Measurements from ENCODE around the gene PANK4.

PANK4 gene

GRCh38 chr1:2561898-2562895, 35.8 kb upstream of the PANK4 start:
- in situ Hi-C loops (cut with HindIII; ENCODE audit: low sequenced_read_pairs) = loop anchor here (10.0 kb wide), 2 partner anchors 137 to 863 kb away; no protein-coding TSS in a partner anchor
- DNase-seq (ENCODE audit: low read depth) = no peak
- no peak overlapping the region for H3K4me3 ChIP-seq (ENCODE audit: low read depth, low read length)
- peak; percentile 22 for TF ChIP-seq CTCF (IDR thresholded peaks at IDR 0.05; ENCODE audit: low read depth, low read length, missing control alignments)

- no peak for DNase-seq (ENCODE audit: low read depth)
- TF ChIP-seq CTCF (IDR thresholded peaks at IDR 0.05; ENCODE audit: low read depth, low read length, missing control alignments) = no peak
- in situ Hi-C loops (cut with HindIII; ENCODE audit: low sequenced_read_pairs) = loop anchor here (10.0 kb wide), 2 partner anchors 137 to 863 kb away; no protein-coding TSS in a partner anchor
- H3K4me3 ChIP-seq (ENCODE audit: low read depth, low read length) = no peak overlapping the region
Observed at GRCh38 chr1:2561446-2561845, 35.0 kb upstream of the PANK4 start.

- in situ Hi-C loops (cut with HindIII; ENCODE audit: low sequenced_read_pairs) = loop anchor here (10.0 kb wide), 2 partner anchors 136 to 864 kb away; no protein-coding TSS in a partner anchor
- no peak for TF ChIP-seq CTCF (IDR thresholded peaks at IDR 0.05; ENCODE audit: low read depth, low read length, missing control alignments)
Observed at GRCh38 chr1:2560299-2561073, 34.1 kb upstream of the PANK4 start.

GRCh38 chr1:2559509-2560298, 33.3 kb upstream of the PANK4 start:
- in situ Hi-C loops (cut with HindIII; ENCODE audit: low sequenced_read_pairs) = loop anchor here (10.0 kb wide), 2 partner anchors 135 to 865 kb away; no protein-coding TSS in a partner anchor
- no peak for DNase-seq (ENCODE audit: low read depth)
- no peak overlapping the region for H3K4me3 ChIP-seq (ENCODE audit: low read depth, low read length)
- no peak for TF ChIP-seq CTCF (IDR thresholded peaks at IDR 0.05; ENCODE audit: low read depth, low read length, missing control alignments)

More at GRCh38 chr1:2560299-2561073, 34.1 kb upstream of the PANK4 start:
- DNase-seq (ENCODE audit: low read depth) = no peak
- no peak overlapping the region for H3K4me3 ChIP-seq (ENCODE audit: low read depth, low read length)

GRCh38 chr1:2558861-2559260, 32.5 kb upstream of the PANK4 start:
- no peak overlapping the region for H3K4me3 ChIP-seq (ENCODE audit: low read depth, low read length)
- no peak for DNase-seq (ENCODE audit: low read depth)
- no peak for TF ChIP-seq CTCF (IDR thresholded peaks at IDR 0.05; ENCODE audit: low read depth, low read length, missing control alignments)
- in situ Hi-C loops (cut with HindIII; ENCODE audit: low sequenced_read_pairs) = no loop called here
